ENCODE data around the gene ASTN2. TPM values are rescaled to one million over a fixed set of nuclear protein-coding genes. Genes with fewer than 3 reads are reported as not detected.

ASTN2 gene
- polyA plus RNA-seq, 1 experiment = 6.6 TPM

- no peak overlapping the region for H3K27ac ChIP-seq (ENCODE audit: low read depth, low read length)
- H3K9me3 ChIP-seq (ENCODE audit: control insufficient read depth, insufficient read depth, low read length) = no peaks in the 10 kb centered on the region
- ChIA-PET CTCF (no interaction called here), POLR2A (no interaction called here)
- H3K4me3 ChIP-seq (ENCODE audit: low read depth, low read length) = no peak overlapping the region
- TF ChIP-seq CTCF (IDR thresholded peaks at IDR 0.05; ENCODE audit: low read depth, low read length) = no peak
- no peak for DNase-seq (ENCODE audit: low read depth, low spot score)
- no peaks in the 10 kb centered on the region for H3K27me3 ChIP-seq (ENCODE audit: control insufficient read depth, insufficient read depth, low read length)
These were observed 870.0 kb downstream of the ASTN2 start for GRCh38 chr9:116544896-116545295.

- ChIA-PET CTCF (no interaction called here), POLR2A (no interaction called here)
- TF ChIP-seq CTCF (IDR thresholded peaks at IDR 0.05; ENCODE audit: low read depth, low read length) = no peak
- no peak for DNase-seq (ENCODE audit: low read depth, low spot score)
- no peak overlapping the region for H3K27ac ChIP-seq (ENCODE audit: low read depth, low read length)
- H3K4me3 ChIP-seq (ENCODE audit: low read depth, low read length) = no peak overlapping the region
- no peaks in the 10 kb centered on the region for H3K9me3 ChIP-seq (ENCODE audit: control insufficient read depth, insufficient read depth, low read length)
- H3K27me3 ChIP-seq (ENCODE audit: control insufficient read depth, insufficient read depth, low read length) = no peaks in the 10 kb centered on the region
These were observed 871.0 kb downstream of the ASTN2 start for GRCh38 chr9:116543731-116544400.

GRCh38 chr9:116541402-116541801 is 873.5 kb downstream of the ASTN2 start:
- POLR2A ChIA-PET = no interaction called here
- DNase-seq (ENCODE audit: low read depth, low spot score) = no peak
- Histone ChIP-seq H3K27me3 (ENCODE audit: control insufficient read depth, insufficient read depth, low read length) (no peaks in the 10 kb centered on the region), H3K27ac (ENCODE audit: low read depth, low read length) (no peak overlapping the region), H3K4me3 (ENCODE audit: low read depth, low read length) (no peak overlapping the region), H3K9me3 (ENCODE audit: control insufficient read depth, insufficient read depth, low read length) (peaks cover 2% of the 10 kb centered on the region; the same call in 1 of the 2 replicates)
- no peak for TF ChIP-seq CTCF (IDR thresholded peaks at IDR 0.05; ENCODE audit: low read depth, low read length)
- CTCF ChIA-PET = no interaction called here

GRCh38 chr9:116539549-116539948 is 875.3 kb downstream of the ASTN2 start:
- no peak for TF ChIP-seq CTCF (IDR thresholded peaks at IDR 0.05; ENCODE audit: low read depth, low read length)
- no peak for DNase-seq (ENCODE audit: low read depth, low spot score)
- Histone ChIP-seq H3K9me3 (ENCODE audit: control insufficient read depth, insufficient read depth, low read length) (peaks cover 2% of the 10 kb centered on the region; the same call in 1 of the 2 replicates), H3K27ac (ENCODE audit: low read depth, low read length) (no peak overlapping the region), H3K4me3 (ENCODE audit: low read depth, low read length) (no peak overlapping the region), H3K27me3 (ENCODE audit: control insufficient read depth, insufficient read depth, low read length) (no peaks in the 10 kb centered on the region)
- POLR2A ChIA-PET = no interaction called here
- CTCF ChIA-PET = no interaction called here

GRCh38 chr9:116525611-116526010 is 889.2 kb downstream of the ASTN2 start:
- DNase-seq (ENCODE audit: low read depth, low spot score) = no peak
- H3K27ac ChIP-seq (ENCODE audit: low read depth, low read length) = no peak overlapping the region
- ChIA-PET POLR2A (no interaction called here), CTCF (no interaction called here)
- peaks cover 3% of the 10 kb centered on the region; the same call in 1 of the 2 replicates for H3K9me3 ChIP-seq (ENCODE audit: control insufficient read depth, insufficient read depth, low read length)
- no peak overlapping the region for H3K4me3 ChIP-seq (ENCODE audit: low read depth, low read length)
- TF ChIP-seq CTCF (IDR thresholded peaks at IDR 0.05; ENCODE audit: low read depth, low read length) = no peak
- H3K27me3 ChIP-seq (ENCODE audit: control insufficient read depth, insufficient read depth, low read length) = no peaks in the 10 kb centered on the region

Data from AG04450 (cell line).